ENCODE results near the gene ARX.

The ARX gene

GRCh38 chrX:25005382-25006185 is 10.2 kb downstream of the ARX start:
- Histone ChIP-seq H3K4me3 (ENCODE audit: low read length) (no peak overlapping the region), H3K9ac (ENCODE audit: low read length) (no peak overlapping the region), H3K4me1 (ENCODE audit: control insufficient read depth, insufficient read depth, low read length) (no peaks in the 10 kb centered on the region), H3K36me3 (ENCODE audit: control insufficient read depth, insufficient read depth, low read length, severe bottlenecking) (no peaks in the 10 kb centered on the region), H3K9me3 (ENCODE audit: control insufficient read depth, low read length) (no peaks in the 10 kb centered on the region), H3K27me3 (replicated peaks; ENCODE audit: control insufficient read depth, insufficient read depth, low read length) (peaks cover 68% of the 10 kb centered on the region)
- peak; percentile 21 for DNase-seq (ENCODE audit: low read depth)

DNA sequence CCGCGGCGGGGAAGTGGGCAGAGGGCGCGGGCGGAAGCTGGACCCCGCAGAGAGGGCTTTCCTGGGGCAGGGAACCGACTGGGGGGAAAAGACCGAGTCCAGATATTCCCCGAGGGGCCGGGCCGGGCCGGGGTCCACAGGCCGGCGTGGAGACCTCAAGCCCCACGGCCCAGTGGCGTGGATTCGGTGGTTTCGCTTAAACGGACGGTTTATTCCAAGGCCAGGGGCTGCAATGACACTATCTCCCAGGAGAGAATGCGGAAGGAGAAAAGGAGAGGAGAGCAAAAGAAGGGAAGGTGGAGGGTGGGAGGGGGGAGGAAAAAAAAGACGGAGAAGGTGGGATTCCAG is 10.8 kb downstream of the ARX start:
- Histone ChIP-seq H3K4me1 (ENCODE audit: control insufficient read depth, insufficient read depth, low read length) (no peaks in the 10 kb centered on the region), H3K27me3 (replicated peaks; ENCODE audit: control insufficient read depth, insufficient read depth, low read length) (peaks cover 65% of the 10 kb centered on the region)

DNA sequence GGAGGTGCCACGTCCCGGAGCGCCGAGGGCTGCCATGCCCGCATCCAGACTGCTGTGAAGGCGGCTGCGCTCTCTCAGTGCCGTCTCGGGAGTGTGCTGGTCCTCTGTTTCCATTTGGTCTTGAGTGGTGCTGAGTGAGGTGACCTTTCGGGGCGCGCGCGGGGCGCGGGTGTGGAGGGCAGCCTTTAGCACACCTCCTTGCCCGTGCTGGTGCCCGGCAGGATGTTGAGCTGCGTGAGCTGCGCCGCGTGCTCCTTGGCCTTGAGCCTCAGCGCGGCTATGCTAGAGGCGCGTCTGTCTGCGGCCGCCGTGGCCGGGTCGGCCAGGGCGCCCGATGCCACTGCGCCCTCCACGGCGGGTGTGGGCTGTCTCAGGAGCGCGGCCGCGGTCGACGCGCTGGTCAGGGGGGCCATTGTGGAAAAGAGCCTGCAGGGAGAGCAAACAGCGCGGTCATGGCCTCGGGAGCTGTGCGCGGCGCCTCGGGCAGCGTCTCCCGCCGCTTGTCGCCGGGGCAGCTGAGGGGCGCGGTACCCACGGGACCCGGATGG is 11.2 kb downstream of the ARX start:
- Histone ChIP-seq H3K4me1 (ENCODE audit: control insufficient read depth, insufficient read depth, low read length) (no peaks in the 10 kb centered on the region), H3K4me3 (ENCODE audit: low read length) (no peak overlapping the region), H3K9me3 (ENCODE audit: control insufficient read depth, low read length) (no peaks in the 10 kb centered on the region), H3K9ac (ENCODE audit: low read length) (no peak overlapping the region), H3K36me3 (ENCODE audit: control insufficient read depth, insufficient read depth, low read length, severe bottlenecking) (no peaks in the 10 kb centered on the region), H3K27me3 (replicated peaks; ENCODE audit: control insufficient read depth, insufficient read depth, low read length) (peaks cover 63% of the 10 kb centered on the region)
- DNase-seq (ENCODE audit: low read depth) = peak; percentile 11

More for the DNA sequence above, 10.8 kb downstream of the ARX start:
- no peak overlapping the region for H3K9ac ChIP-seq (ENCODE audit: low read length)
- H3K9me3 ChIP-seq (ENCODE audit: control insufficient read depth, low read length) = no peaks in the 10 kb centered on the region
- DNase-seq (ENCODE audit: low read depth) = no peak
- no peak overlapping the region for H3K4me3 ChIP-seq (ENCODE audit: low read length)
- no peaks in the 10 kb centered on the region for H3K36me3 ChIP-seq (ENCODE audit: control insufficient read depth, insufficient read depth, low read length, severe bottlenecking)

- H3K4me1 ChIP-seq (ENCODE audit: control insufficient read depth, insufficient read depth, low read length) = no peaks in the 10 kb centered on the region
- H3K9me3 ChIP-seq (ENCODE audit: control insufficient read depth, low read length) = no peaks in the 10 kb centered on the region
- no peak overlapping the region for H3K9ac ChIP-seq (ENCODE audit: low read length)
- DNase-seq (ENCODE audit: low read depth) = no peak
- peaks cover 63% of the 10 kb centered on the region for H3K27me3 ChIP-seq (replicated peaks; ENCODE audit: control insufficient read depth, insufficient read depth, low read length)
- H3K4me3 ChIP-seq (ENCODE audit: low read length) = no peak overlapping the region
- no peaks in the 10 kb centered on the region for H3K36me3 ChIP-seq (ENCODE audit: control insufficient read depth, insufficient read depth, low read length, severe bottlenecking)
These were observed 11.7 kb downstream of the ARX start for GRCh38 chrX:25004040-25004439.

GRCh38 chrX:25003066-25003849 is 12.5 kb downstream of the ARX start:
- no peak for DNase-seq (ENCODE audit: low read depth)
- no peaks in the 10 kb centered on the region for H3K36me3 ChIP-seq (ENCODE audit: control insufficient read depth, insufficient read depth, low read length, severe bottlenecking)
- no peaks in the 10 kb centered on the region for H3K4me1 ChIP-seq (ENCODE audit: control insufficient read depth, insufficient read depth, low read length)
- no peak overlapping the region for H3K4me3 ChIP-seq (ENCODE audit: low read length)
- no peak overlapping the region for H3K9ac ChIP-seq (ENCODE audit: low read length)
- H3K9me3 ChIP-seq (ENCODE audit: control insufficient read depth, low read length) = no peaks in the 10 kb centered on the region
- peaks cover 58% of the 10 kb centered on the region for H3K27me3 ChIP-seq (replicated peaks; ENCODE audit: control insufficient read depth, insufficient read depth, low read length)

DNA sequence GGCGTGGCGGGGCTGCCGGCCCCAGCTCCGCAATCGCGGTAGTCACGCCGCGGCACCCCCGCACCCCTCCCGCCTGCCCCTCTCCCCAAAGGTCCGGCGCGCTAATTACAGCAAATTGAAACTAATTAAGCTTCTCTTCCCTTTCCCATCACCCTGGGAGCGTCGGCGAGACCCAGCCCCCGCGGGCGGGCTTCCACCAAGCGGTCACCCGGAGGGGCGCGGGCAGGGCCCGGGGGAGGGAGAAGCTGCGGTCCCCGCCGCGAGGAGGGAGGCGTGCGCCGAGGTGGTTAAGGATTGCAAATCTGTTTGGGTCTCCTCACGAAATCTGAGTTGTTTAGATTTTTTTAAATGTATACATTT is 13.1 kb downstream of the ARX start:
- DNase-seq (ENCODE audit: low read depth) = no peak
- Histone ChIP-seq H3K9me3 (ENCODE audit: control insufficient read depth, low read length) (no peaks in the 10 kb centered on the region), H3K9ac (ENCODE audit: low read length) (no peak overlapping the region), H3K27me3 (replicated peaks; ENCODE audit: control insufficient read depth, insufficient read depth, low read length) (peaks cover 51% of the 10 kb centered on the region), H3K36me3 (ENCODE audit: control insufficient read depth, insufficient read depth, low read length, severe bottlenecking) (no peaks in the 10 kb centered on the region), H3K4me3 (ENCODE audit: low read length) (no peak overlapping the region), H3K4me1 (ENCODE audit: control insufficient read depth, insufficient read depth, low read length) (no peaks in the 10 kb centered on the region)

GRCh38 chrX:25001808-25002660 is 13.7 kb downstream of the ARX start:
- Histone ChIP-seq H3K4me1 (ENCODE audit: control insufficient read depth, insufficient read depth, low read length) (no peaks in the 10 kb centered on the region), H3K9ac (ENCODE audit: low read length) (no peak overlapping the region), H3K36me3 (ENCODE audit: control insufficient read depth, insufficient read depth, low read length, severe bottlenecking) (no peaks in the 10 kb centered on the region), H3K27me3 (replicated peaks; ENCODE audit: control insufficient read depth, insufficient read depth, low read length) (peaks cover 47% of the 10 kb centered on the region), H3K9me3 (ENCODE audit: control insufficient read depth, low read length) (no peaks in the 10 kb centered on the region), H3K4me3 (ENCODE audit: low read length) (no peak overlapping the region)
- DNase-seq (ENCODE audit: low read depth) = no peak

- Histone ChIP-seq H3K4me1 (ENCODE audit: control insufficient read depth, insufficient read depth, low read length) (no peaks in the 10 kb centered on the region), H3K9ac (ENCODE audit: low read length) (no peak overlapping the region), H3K4me3 (ENCODE audit: low read length) (no peak overlapping the region), H3K36me3 (ENCODE audit: control insufficient read depth, insufficient read depth, low read length, severe bottlenecking) (no peaks in the 10 kb centered on the region), H3K27me3 (replicated peaks; ENCODE audit: control insufficient read depth, insufficient read depth, low read length) (peaks cover 39% of the 10 kb centered on the region), H3K9me3 (ENCODE audit: control insufficient read depth, low read length) (no peaks in the 10 kb centered on the region)
- DNase-seq (ENCODE audit: low read depth) = no peak
These were observed 16.3 kb downstream of the ARX start for GRCh38 chrX:24999511-24999910.

- H3K4me1 ChIP-seq (ENCODE audit: control insufficient read depth, insufficient read depth, low read length) = no peaks in the 10 kb centered on the region
- no peak overlapping the region for H3K4me3 ChIP-seq (ENCODE audit: low read length)
- no peak overlapping the region for H3K9ac ChIP-seq (ENCODE audit: low read length)
- H3K27me3 ChIP-seq (replicated peaks; ENCODE audit: control insufficient read depth, insufficient read depth, low read length) = peaks cover 26% of the 10 kb centered on the region
- no peaks in the 10 kb centered on the region for H3K9me3 ChIP-seq (ENCODE audit: control insufficient read depth, low read length)
- no peak for DNase-seq (ENCODE audit: low read depth)
- H3K36me3 ChIP-seq (ENCODE audit: control insufficient read depth, insufficient read depth, low read length, severe bottlenecking) = no peaks in the 10 kb centered on the region
These were observed 19.6 kb downstream of the ARX start for GRCh38 chrX:24996096-24996709.

DNA sequence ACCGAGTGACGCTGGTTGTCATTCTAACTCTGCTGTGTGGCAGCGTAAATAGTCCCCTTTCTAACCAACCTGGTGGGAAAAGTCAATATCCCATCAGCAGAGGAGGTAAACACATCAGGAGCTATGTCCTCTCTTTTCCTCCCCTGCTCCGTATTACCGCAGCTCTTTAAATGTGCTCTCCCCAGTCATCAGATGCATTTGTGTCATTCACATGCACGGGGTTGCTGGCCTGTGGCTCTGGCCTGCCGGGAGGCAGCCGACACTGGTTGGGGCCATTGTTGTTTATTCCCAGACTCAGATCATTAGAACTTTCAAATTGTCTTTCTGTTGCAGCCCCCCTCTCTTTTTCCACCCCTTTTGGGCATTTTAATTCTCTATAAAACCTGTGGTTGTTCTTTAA is 21.9 kb downstream of the ARX start:
- Histone ChIP-seq H3K36me3 (ENCODE audit: control insufficient read depth, insufficient read depth, low read length, severe bottlenecking) (no peaks in the 10 kb centered on the region), H3K4me1 (ENCODE audit: control insufficient read depth, insufficient read depth, low read length) (no peaks in the 10 kb centered on the region), H3K9ac (ENCODE audit: low read length) (no peak overlapping the region), H3K27me3 (replicated peaks; ENCODE audit: control insufficient read depth, insufficient read depth, low read length) (peaks cover 12% of the 10 kb centered on the region), H3K9me3 (ENCODE audit: control insufficient read depth, low read length) (no peaks in the 10 kb centered on the region), H3K4me3 (ENCODE audit: low read length) (no peak overlapping the region)
- no peak for DNase-seq (ENCODE audit: low read depth)
